ENCODE data around the gene KCNMB2.

KCNMB2 gene

GRCh38 chr3:178655488-178655887 is 119.3 kb downstream of the KCNMB2 start:
- no peak for DNase-seq (ENCODE audit: low read depth, low spot score)
- Histone ChIP-seq H3K27ac (no peak overlapping the region), H3K36me3 (ENCODE audit: insufficient read depth, low read length) (no peaks in the 10 kb centered on the region), H3K9me3 (ENCODE audit: low read depth, low read length) (no peaks in the 10 kb centered on the region), H3K9ac (ENCODE audit: insufficient read length) (no peak overlapping the region), H3K4me3 (no peak overlapping the region)
- TF ChIP-seq FOXP2 (optimal IDR thresholded peaks at IDR 0.05; ENCODE audit: control extremely low read depth, extremely low read length, insufficient read depth) (no peak), POLR2AphosphoS5 (IDR thresholded peaks at IDR 0.05; ENCODE audit: borderline replicate concordance, low read depth, low read length) (no peak), EZH2 (IDR thresholded peaks at IDR 0.05) (no peak)

GRCh38 chr3:178658694-178659325 is 122.6 kb downstream of the KCNMB2 start:
- no peaks in the 10 kb centered on the region for H3K36me3 ChIP-seq (ENCODE audit: insufficient read depth, low read length)
- no peaks in the 10 kb centered on the region for H3K9me3 ChIP-seq (ENCODE audit: low read depth, low read length)
- no peak for TF ChIP-seq FOXP2 (optimal IDR thresholded peaks at IDR 0.05; ENCODE audit: control extremely low read depth, extremely low read length, insufficient read depth)
- no peak for TF ChIP-seq POLR2AphosphoS5 (IDR thresholded peaks at IDR 0.05; ENCODE audit: borderline replicate concordance, low read depth, low read length)
- TF ChIP-seq EZH2 (IDR thresholded peaks at IDR 0.05), result no peak
- no peak for DNase-seq (ENCODE audit: low read depth, low spot score)
- H3K9ac ChIP-seq (ENCODE audit: insufficient read length), result no peak overlapping the region
- H3K4me3 ChIP-seq, result no peak overlapping the region
- H3K27ac ChIP-seq, result no peak overlapping the region

GRCh38 chr3:178663201-178663934 is 127.1 kb downstream of the KCNMB2 start:
- H3K4me3 ChIP-seq, result no peak overlapping the region
- no peaks in the 10 kb centered on the region for H3K36me3 ChIP-seq (ENCODE audit: insufficient read depth, low read length)
- H3K27ac ChIP-seq, result no peak overlapping the region
- no peak overlapping the region for H3K9ac ChIP-seq (ENCODE audit: insufficient read length)
- no peaks in the 10 kb centered on the region for H3K9me3 ChIP-seq (ENCODE audit: low read depth, low read length)
- DNase-seq (ENCODE audit: low read depth, low spot score), result no peak
- TF ChIP-seq POLR2AphosphoS5 (IDR thresholded peaks at IDR 0.05; ENCODE audit: borderline replicate concordance, low read depth, low read length), result no peak
- TF ChIP-seq EZH2 (IDR thresholded peaks at IDR 0.05), result no peak
- no peak for TF ChIP-seq FOXP2 (optimal IDR thresholded peaks at IDR 0.05; ENCODE audit: control extremely low read depth, extremely low read length, insufficient read depth)

- TF ChIP-seq POLR2AphosphoS5 (IDR thresholded peaks at IDR 0.05; ENCODE audit: borderline replicate concordance, low read depth, low read length) (no peak), FOXP2 (optimal IDR thresholded peaks at IDR 0.05; ENCODE audit: control extremely low read depth, extremely low read length, insufficient read depth) (no peak), EZH2 (IDR thresholded peaks at IDR 0.05) (no peak)
- no peaks in the 10 kb centered on the region for H3K36me3 ChIP-seq (ENCODE audit: insufficient read depth, low read length)
- DNase-seq (ENCODE audit: low read depth, low spot score), result no peak
- H3K9me3 ChIP-seq (ENCODE audit: low read depth, low read length), result no peaks in the 10 kb centered on the region
- no peak overlapping the region for H3K4me3 ChIP-seq
- H3K27ac ChIP-seq, result no peak overlapping the region
- H3K9ac ChIP-seq (ENCODE audit: insufficient read length), result no peak overlapping the region
These were observed 129.5 kb downstream of the KCNMB2 start for GRCh38 chr3:178665747-178666146.

- Histone ChIP-seq H3K4me3 (no peak overlapping the region), H3K9ac (ENCODE audit: insufficient read length) (no peak overlapping the region), H3K27ac (no peak overlapping the region), H3K9me3 (ENCODE audit: low read depth, low read length) (no peaks in the 10 kb centered on the region), H3K36me3 (ENCODE audit: insufficient read depth, low read length) (no peaks in the 10 kb centered on the region)
- no peak for DNase-seq (ENCODE audit: low read depth, low spot score)
- TF ChIP-seq EZH2 (IDR thresholded peaks at IDR 0.05) (no peak), POLR2AphosphoS5 (IDR thresholded peaks at IDR 0.05; ENCODE audit: borderline replicate concordance, low read depth, low read length) (no peak), FOXP2 (optimal IDR thresholded peaks at IDR 0.05; ENCODE audit: control extremely low read depth, extremely low read length, insufficient read depth) (no peak)
These were observed 132.9 kb downstream of the KCNMB2 start for GRCh38 chr3:178669022-178669601.

- no peak overlapping the region for H3K9ac ChIP-seq (ENCODE audit: insufficient read length)
- TF ChIP-seq POLR2AphosphoS5 (IDR thresholded peaks at IDR 0.05; ENCODE audit: borderline replicate concordance, low read depth, low read length), result no peak
- TF ChIP-seq EZH2 (IDR thresholded peaks at IDR 0.05), result no peak
- TF ChIP-seq FOXP2 (optimal IDR thresholded peaks at IDR 0.05; ENCODE audit: control extremely low read depth, extremely low read length, insufficient read depth), result no peak
- H3K9me3 ChIP-seq (ENCODE audit: low read depth, low read length), result no peaks in the 10 kb centered on the region
- DNase-seq (ENCODE audit: low read depth, low spot score), result no peak
- no peak overlapping the region for H3K27ac ChIP-seq
- no peaks in the 10 kb centered on the region for H3K36me3 ChIP-seq (ENCODE audit: insufficient read depth, low read length)
- H3K4me3 ChIP-seq, result no peak overlapping the region
These were observed 133.5 kb downstream of the KCNMB2 start for GRCh38 chr3:178669758-178670157.

GRCh38 chr3:178671377-178671776 is 135.1 kb downstream of the KCNMB2 start:
- TF ChIP-seq FOXP2 (optimal IDR thresholded peaks at IDR 0.05; ENCODE audit: control extremely low read depth, extremely low read length, insufficient read depth) (no peak), POLR2AphosphoS5 (IDR thresholded peaks at IDR 0.05; ENCODE audit: borderline replicate concordance, low read depth, low read length) (no peak), EZH2 (IDR thresholded peaks at IDR 0.05) (no peak)
- no peak overlapping the region for H3K4me3 ChIP-seq
- no peak for DNase-seq (ENCODE audit: low read depth, low spot score)
- no peak overlapping the region for H3K9ac ChIP-seq (ENCODE audit: insufficient read length)
- no peak overlapping the region for H3K27ac ChIP-seq
- H3K36me3 ChIP-seq (ENCODE audit: insufficient read depth, low read length), result no peaks in the 10 kb centered on the region
- H3K9me3 ChIP-seq (ENCODE audit: low read depth, low read length), result no peaks in the 10 kb centered on the region

- Histone ChIP-seq H3K9me3 (ENCODE audit: low read depth, low read length) (no peaks in the 10 kb centered on the region), H3K4me3 (no peak overlapping the region), H3K27ac (no peak overlapping the region), H3K36me3 (ENCODE audit: insufficient read depth, low read length) (no peaks in the 10 kb centered on the region), H3K9ac (ENCODE audit: insufficient read length) (no peak overlapping the region)
- DNase-seq (ENCODE audit: low read depth, low spot score), result no peak
- TF ChIP-seq FOXP2 (optimal IDR thresholded peaks at IDR 0.05; ENCODE audit: control extremely low read depth, extremely low read length, insufficient read depth) (no peak), POLR2AphosphoS5 (IDR thresholded peaks at IDR 0.05; ENCODE audit: borderline replicate concordance, low read depth, low read length) (no peak), EZH2 (IDR thresholded peaks at IDR 0.05) (no peak)
These were observed 135.6 kb downstream of the KCNMB2 start for GRCh38 chr3:178671791-178672190.

Data from SK-N-MC (cell line).